HEK293T (cell line): Measurements from ENCODE around the gene TNPO2.

ENCODE experiments used
- BHLHE40 ChIP-seq: fragments of 450-650 bp; IDR thresholded peaks from 2 replicates; pipeline ENCODE4 v1.6.1; 2016; ENCODE audit warnings: mild to moderate bottlenecking, moderate library complexity, borderline replicate concordance
- CTBP1 ChIP-seq: fragments of 450-650 bp; IDR thresholded peaks from 2 replicates; pipeline ENCODE4 v1.6.1; 2016; ENCODE audit warnings: borderline replicate concordance
- ELF4 ChIP-seq: fragments of 450-650 bp; IDR thresholded peaks from 2 replicates; pipeline ENCODE4 v1.6.1; 2017; ENCODE audit warnings: antibody characterized with exemption
- FOXM1 ChIP-seq: fragments of 450-650 bp; IDR thresholded peaks from 2 replicates; pipeline ENCODE4 v1.6.1; 2017; ENCODE audit warnings: mild to moderate bottlenecking, borderline replicate concordance
- L3MBTL2 ChIP-seq: fragments of 450-650 bp; conservative IDR thresholded peaks from 2 replicates; pipeline ENCODE4 v1.6.1; 2016; ENCODE audit warnings: mild to moderate bottlenecking
- NFRKB ChIP-seq: fragments of 450-650 bp; IDR thresholded peaks from 2 replicates; pipeline ENCODE4 v1.6.1; 2016; ENCODE audit warnings: mild to moderate bottlenecking, moderate library complexity
- SUZ12 ChIP-seq: fragments of 450-650 bp; IDR thresholded peaks from 2 replicates; pipeline ENCODE4 v1.6.1; 2016; ENCODE audit warnings: mild to moderate bottlenecking
- ZNF384 ChIP-seq: fragments of 450-650 bp; IDR thresholded peaks from 2 replicates; pipeline ENCODE4 v1.6.1; 2016

GRCh38 chr19:12730064-12730463 is 6.3 kb upstream of the TNPO2 start:
- TF ChIP-seq SUZ12, result no peak
- no peak for TF ChIP-seq CTBP1
- TF ChIP-seq FOXM1, result no peak
- TF ChIP-seq BHLHE40, result no peak
- no peak for TF ChIP-seq ELF4
- no peak for TF ChIP-seq L3MBTL2
- no peak for TF ChIP-seq ZNF384
- TF ChIP-seq NFRKB, result no peak
